Activated CD4-positive, alpha-beta T cell treated with anti-CD3 and anti-CD28 coated beads, Interleukin-2, Interleukin-4, amounts not matched to agents 100 ng/mL and 50 ng/mL, durations not matched to agents 16 hours and 8 hours (primary cell): Measurements from ENCODE around the gene TBL1X.
"Not testable (repeated sequence)": the region's sequence is repeated elsewhere in the genome, so short reads cannot be mapped to it uniquely, and the experiment has no call there.

Source experiments
- DNase-seq: peaks from one replicate; pipeline ENCODE4 v3.0.0-alpha.2; 2020; ENCODE audit warnings: low spot score

Gene TBL1X

GRCh38 chrX:9536156-9536555 is 71.3 kb downstream of the TBL1X start:
- not testable (repeated sequence) for DNase-seq

GRCh38 chrX:9537781-9538180 is 72.9 kb downstream of the TBL1X start:
- no peak for DNase-seq

GRCh38 chrX:9538544-9539045 is 73.7 kb downstream of the TBL1X start:
- no peak for DNase-seq

- no peak for DNase-seq
These were observed 74.9 kb downstream of the TBL1X start for GRCh38 chrX:9539605-9540387.

- no peak for DNase-seq
These were observed 77.4 kb downstream of the TBL1X start for GRCh38 chrX:9542106-9542760.

- no peak for DNase-seq
These were observed 77.9 kb downstream of the TBL1X start for GRCh38 chrX:9542761-9543111.

GRCh38 chrX:9555354-9555753 is 90.5 kb downstream of the TBL1X start:
- no peak for DNase-seq

GRCh38 chrX:9557091-9557490 is 92.2 kb downstream of the TBL1X start:
- DNase-seq, result no peak

- DNase-seq, result no peak
These were observed 92.7 kb downstream of the TBL1X start for GRCh38 chrX:9557521-9557920.

- no peak for DNase-seq
These were observed 93.8 kb downstream of the TBL1X start for GRCh38 chrX:9558615-9559014.

GRCh38 chrX:9560219-9560618 is 95.4 kb downstream of the TBL1X start:
- no peak for DNase-seq

DNA sequence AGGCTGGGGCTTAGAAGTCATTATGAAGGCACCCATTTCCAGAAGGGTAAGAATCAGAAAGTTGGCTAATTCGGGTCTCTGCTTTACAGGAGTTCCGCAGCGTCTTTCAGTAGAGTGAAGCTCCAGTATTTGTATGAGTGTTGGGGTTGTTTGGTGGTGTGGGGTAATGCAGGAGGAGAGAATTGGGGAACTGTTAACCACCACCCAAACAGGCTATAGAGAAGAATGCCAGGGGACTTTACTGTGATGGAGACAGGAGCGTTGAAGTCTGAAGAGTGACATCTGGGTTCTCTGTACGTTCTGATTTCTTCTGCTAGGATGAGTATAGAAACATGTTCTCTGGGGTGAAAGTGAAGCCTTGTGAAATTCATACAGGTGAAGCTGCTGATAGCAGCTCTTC is 96.3 kb downstream of the TBL1X start:
- DNase-seq, result no peak

- DNase-seq, result no peak
These were observed 98.0 kb downstream of the TBL1X start for GRCh38 chrX:9562851-9563250.

- peak; percentile 17 for DNase-seq
These were observed 101.3 kb downstream of the TBL1X start for GRCh38 chrX:9566150-9566621.

DNA sequence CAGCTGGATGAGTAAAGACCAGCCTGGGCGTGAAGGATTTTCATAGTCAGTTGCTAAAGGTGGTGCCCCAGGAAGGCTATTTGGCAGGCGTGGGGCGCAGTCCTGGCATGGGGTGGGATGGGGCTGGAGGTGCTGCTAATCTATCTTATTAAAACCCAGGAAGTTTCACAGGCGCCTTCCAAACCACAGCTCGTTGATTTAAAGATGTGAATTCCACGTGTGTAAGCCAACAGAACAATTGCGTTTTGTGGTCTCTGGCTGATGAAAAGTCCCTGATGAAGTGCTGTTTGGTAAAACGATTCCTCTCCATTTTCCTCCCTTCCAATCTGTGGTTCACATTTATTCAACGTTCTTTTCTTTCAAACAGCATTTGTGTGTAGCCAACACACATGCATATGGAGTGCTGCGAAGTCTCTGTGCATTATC is 105.0 kb downstream of the TBL1X start:
- DNase-seq, result no peak

GRCh38 chrX:9573282-9574106 is 108.6 kb downstream of the TBL1X start:
- DNase-seq, result no peak

GRCh38 chrX:9576059-9576458 is 111.2 kb downstream of the TBL1X start:
- DNase-seq, result no peak

GRCh38 chrX:9577555-9577954 is 112.7 kb downstream of the TBL1X start:
- DNase-seq, result no peak

DNA sequence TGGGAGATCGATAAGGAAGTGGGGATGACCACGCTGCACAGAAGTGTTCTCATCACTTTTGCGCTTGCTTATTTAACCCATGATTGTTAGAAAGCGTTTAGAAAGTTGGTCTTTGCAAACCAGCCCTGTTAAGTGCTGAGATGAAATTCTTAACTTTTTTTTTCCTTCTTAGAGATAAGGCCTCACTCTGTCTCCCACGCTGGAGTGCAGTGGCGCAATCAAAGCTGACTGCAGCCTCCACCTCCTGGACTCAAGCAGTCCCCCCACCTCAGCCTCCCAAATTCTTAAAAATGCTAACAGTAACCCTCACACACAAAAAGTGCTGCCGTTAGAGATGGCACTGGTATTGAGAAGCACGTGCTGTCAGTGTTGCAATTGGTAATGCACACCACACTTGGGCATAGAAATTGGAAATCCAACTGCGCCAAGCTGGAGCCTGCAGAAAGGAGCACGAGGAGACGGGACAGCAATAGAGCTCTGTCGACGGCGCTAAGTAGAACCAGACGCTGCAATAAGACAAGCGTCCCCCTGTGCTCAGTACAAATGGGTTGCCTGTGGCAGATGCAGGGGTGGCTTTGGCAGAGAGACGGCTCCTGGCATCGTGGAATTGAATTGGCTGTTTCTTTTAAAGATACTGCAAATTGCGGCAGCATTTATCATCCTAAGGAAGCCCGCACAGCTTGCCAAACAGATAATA is 113.4 kb downstream of the TBL1X start:
- no peak for DNase-seq

GRCh38 chrX:9581771-9582385 is 117.0 kb downstream of the TBL1X start:
- no peak for DNase-seq

- DNase-seq, result no peak
These were observed 118.1 kb downstream of the TBL1X start for GRCh38 chrX:9582956-9583355.
